Measurements from ENCODE around the gene PMPCB. TPM values are rescaled to one million over a fixed set of nuclear protein-coding genes. Genes with fewer than 3 reads are reported as not detected.
"Not testable (repeated sequence)": the region's sequence is repeated elsewhere in the genome, so short reads cannot be mapped to it uniquely, and the experiment has no call there.

Gene PMPCB
- total and polyA plus RNA-seq, 7 donors = 39.9 to 54.3 (median 47.4) TPM

GRCh38 chr7:103279963-103280802, 17.1 kb upstream of the PMPCB start:
- ATAC-seq (peak; percentile 70 to 97 (median 88)), DNase-seq (peak; percentile 71 to 86)
- H3K27ac ChIP-seq; H3K27me3 ChIP-seq (ENCODE audit: insufficient read depth in 3 of 3, low read length in 2 of 3); H3K9me3 ChIP-seq; H3K36me3 ChIP-seq (ENCODE audit: insufficient read depth in 1 of 2, low read depth in 1 of 2); intact Hi-C loops (cut with DNase I); H3K4me1 ChIP-seq: not testable (repeated sequence)
- peak overlapping the region; percentile 75 for H3K4me3 ChIP-seq
- 0% methylated on average over 65 to 71 of the region's 71 CpGs for WGBS, 3 donors

- H3K9me3 ChIP-seq; H3K27ac ChIP-seq; H3K4me1 ChIP-seq; H3K27me3 ChIP-seq (ENCODE audit: insufficient read depth in 3 of 3, low read length in 2 of 3); H3K36me3 ChIP-seq (ENCODE audit: insufficient read depth in 1 of 2, low read depth in 1 of 2); intact Hi-C loops (cut with DNase I): not testable (repeated sequence)
- peak overlapping the region; percentile 75 for H3K4me3 ChIP-seq
- WGBS, 3 donors = 0 to 1% (median 0%) methylated on average over 25 of the region's 25 CpGs
- peak in 2 of 4 donors; percentile 47 to 55 for ATAC-seq
- DNase-seq = peak; percentile 17 to 51
These were observed 16.5 kb upstream of the PMPCB start for GRCh38 chr7:103280803-103281155.

- intact Hi-C loops (cut with DNase I); H3K4me3 ChIP-seq; DNase-seq; H3K9me3 ChIP-seq; H3K27me3 ChIP-seq (ENCODE audit: insufficient read depth in 3 of 3, low read length in 2 of 3); H3K4me1 ChIP-seq; H3K27ac ChIP-seq; ATAC-seq; H3K36me3 ChIP-seq (ENCODE audit: insufficient read depth in 1 of 2, low read depth in 1 of 2): not testable (repeated sequence)
- WGBS, 3 donors = 41 to 47% (median 46%) methylated on average over 3 of the region's 3 CpGs
These were observed 14.3 kb upstream of the PMPCB start for GRCh38 chr7:103282802-103283427.

DNA sequence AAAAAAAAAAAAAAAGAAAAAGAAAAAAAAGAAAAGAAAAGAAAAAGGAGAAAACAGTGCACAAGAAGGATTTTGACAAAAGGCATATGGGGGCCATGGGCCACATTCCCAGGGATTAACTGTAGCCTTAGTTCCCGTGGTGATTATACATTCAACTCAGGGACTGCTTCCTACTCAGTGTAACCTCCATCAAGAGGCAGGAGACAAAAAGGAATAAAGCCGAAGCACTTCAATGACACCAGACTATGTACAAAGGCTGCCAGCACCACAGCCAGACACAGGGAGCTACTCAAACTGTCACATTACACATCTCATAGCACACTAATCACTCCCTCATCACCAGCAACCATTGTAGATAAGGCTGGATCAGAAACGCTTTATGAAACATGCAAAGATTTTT, 5.1 kb upstream of the PMPCB start:
- H3K4me1 ChIP-seq = no peaks in the 10 kb centered on the region
- ATAC-seq (no peak), DNase-seq (no peak)
- WGBS, 3 donors = 54 to 64% (median 61%) methylated on average over 3 of the region's 3 CpGs
- no peak for TF ChIP-seq CTCF (IDR thresholded peaks at IDR 0.05)
- no peaks in the 10 kb centered on the region for H3K9me3 ChIP-seq
- H3K27ac ChIP-seq = no peak overlapping the region
- no peak overlapping the region for H3K4me3 ChIP-seq
- intact Hi-C loops (cut with DNase I) = no loop called here
- H3K27me3 ChIP-seq (ENCODE audit: insufficient read depth in 3 of 3, low read length in 2 of 3) = no peaks in the 10 kb centered on the region
- no peaks in the 10 kb centered on the region for H3K36me3 ChIP-seq (ENCODE audit: insufficient read depth in 1 of 2, low read depth in 1 of 2)

DNA sequence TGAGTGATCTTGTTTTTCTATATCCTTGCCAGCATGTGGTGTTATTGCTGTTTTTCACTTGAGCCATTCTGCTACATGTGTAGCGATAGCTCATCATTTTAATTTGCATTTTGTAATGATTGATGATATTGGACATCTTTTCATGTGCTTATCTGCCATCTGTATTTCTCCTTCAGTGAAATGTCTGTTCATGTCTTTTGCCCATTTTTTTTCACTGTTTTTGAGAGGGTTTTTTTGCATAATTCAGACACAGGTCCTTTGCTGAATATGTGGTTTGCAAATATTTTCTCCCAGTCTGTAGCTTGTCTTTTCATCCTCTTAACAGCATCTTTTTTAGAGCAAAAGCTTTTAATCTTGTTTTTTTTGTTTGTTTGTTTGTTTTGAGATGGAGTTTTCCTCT, 3.7 kb upstream of the PMPCB start:
- DNase-seq = no peak
- no peaks in the 10 kb centered on the region for H3K9me3 ChIP-seq
- no peaks in the 10 kb centered on the region for H3K27me3 ChIP-seq (ENCODE audit: insufficient read depth in 3 of 3, low read length in 2 of 3)
- no peak overlapping the region for H3K27ac ChIP-seq
- intact Hi-C loops (cut with DNase I) = no loop called here
- H3K4me3 ChIP-seq = no peak overlapping the region
- peaks cover 5% of the 10 kb centered on the region for H3K4me1 ChIP-seq
- ATAC-seq = no peak
- TF ChIP-seq CTCF (IDR thresholded peaks at IDR 0.05) = no peak
- H3K36me3 ChIP-seq (ENCODE audit: insufficient read depth in 1 of 2, low read depth in 1 of 2) = peaks cover 0 to 1% of the 10 kb centered on the region in 2 donors
- WGBS, 3 donors = 96 to 100% (median 97%) methylated on average over 1 of the region's 1 CpG

GRCh38 chr7:103297837-103298179, 573 bp downstream of the PMPCB start:
- WGBS, 3 donors = 0 to 1% (median 1%) methylated on average over 7 of the region's 7 CpGs
- TF ChIP-seq CTCF (IDR thresholded peaks at IDR 0.05) = no peak
- peak overlapping the region; percentile 85 for H3K4me3 ChIP-seq
- intact Hi-C loops (cut with DNase I) = loop anchor here (2.0 to 5.0 kb wide), 3 partner anchors 47 to 109 kb away; partner anchors contain the start of genes DNAJC2 (in 1 of the 2) and PSMC2 (in 1 of the 2)
- peak overlapping the region; percentile 86 for H3K27ac ChIP-seq
- ATAC-seq = no peak
- peaks cover 10 to 44% of the 10 kb centered on the region in 2 donors for H3K36me3 ChIP-seq (ENCODE audit: insufficient read depth in 1 of 2, low read depth in 1 of 2)
- DNase-seq = no peak
- H3K27me3 ChIP-seq (ENCODE audit: insufficient read depth in 3 of 3, low read length in 2 of 3) = no peaks in the 10 kb centered on the region
- peaks cover 10% of the 10 kb centered on the region for H3K4me1 ChIP-seq
- no peaks in the 10 kb centered on the region for H3K9me3 ChIP-seq
